ENCODE data around the gene DCBLD1. TPM values are rescaled to one million over a fixed set of nuclear protein-coding genes. Genes with fewer than 3 reads are reported as not detected.

Gene DCBLD1
- total and polyA plus RNA-seq, 2 of the 4 experiments (the other 2 are of a cell fraction): 21.1 to 27.8 TPM

- intact Hi-C loops (cut with micrococcal nuclease): no loop called here
- peak overlapping the region; percentile 82 for H3K27ac ChIP-seq (ENCODE audit: insufficient read depth, low read length)
- no CpG with 5 or more reads among the region's 4 CpGs for WGBS, 2 experiments (ENCODE audit: extremely low coverage in 2 of 2, insufficient read length in 1 of 2)
- H2AK9ac ChIP-seq (replicated peaks; ENCODE audit: low read depth, low read length, poor library complexity): peak overlapping the region; percentile 76
- H3K36me3 ChIP-seq (ENCODE audit: control insufficient read depth, insufficient read depth, low read length): peaks cover 20% of the 10 kb centered on the region
- peak overlapping the region; percentile 98 for H3K18ac ChIP-seq (ENCODE audit: low read depth, low read length)
- H3K9ac ChIP-seq (ENCODE audit: low read depth, low read length): peak overlapping the region; percentile 59; the same call in 1 of the 2 replicates
- peaks cover 9 to 27% of the 10 kb centered on the region in 2 experiments; a peak in 3 of 4 replicates for H3K79me1 ChIP-seq (ENCODE audit: low read depth in 1 of 2, low read length in 2 of 2)
- H3K9me1 ChIP-seq (ENCODE audit: insufficient read depth, low read length): peaks cover 15% of the 10 kb centered on the region
- dilution Hi-C loops (cut with HindIII; ENCODE audit: low sequenced_read_pairs, unreplicated experiment): no loop called here
- peak overlapping the region; percentile 83 for H3K23ac ChIP-seq (ENCODE audit: low read depth, low read length)
- peak overlapping the region; percentile 99 for H4K5ac ChIP-seq (ENCODE audit: low read depth, low read length)
- no peak for TF ChIP-seq BHLHE40 (IDR thresholded peaks at IDR 0.05; ENCODE audit: low read depth, low read length)
- peak; percentile 86 for TF ChIP-seq CEBPB (IDR thresholded peaks at IDR 0.05; ENCODE audit: low read depth, low read length)
- peak overlapping the region; percentile 46; the same call in 1 of the 2 replicates for H3K4me2 ChIP-seq (ENCODE audit: low read depth, low read length)
- peak overlapping the region; percentile 30 to 92 for H4K8ac ChIP-seq (ENCODE audit: low read depth in 2 of 2, low read length in 2 of 2)
- peak overlapping the region; percentile 22; the same call in 1 of the 2 replicates for H3K56ac ChIP-seq (ENCODE audit: extremely low read depth, insufficient read depth, low read length)
- no peaks in the 10 kb centered on the region for H3K9me3 ChIP-seq (ENCODE audit: control insufficient read depth, insufficient read depth, low read length)
- CTCF ChIA-PET: interaction anchor here (0.6 to 1.6 kb wide), 2 partner anchors 9 to 86 kb away, joined by 3 to 4 read pairs; no protein-coding TSS in a partner anchor
- H2BK15ac ChIP-seq (ENCODE audit: low read depth, low read length): peak overlapping the region; percentile 69; the same call in 2 of the 3 replicates
- POLR2A ChIA-PET (ENCODE audit: unreplicated experiment): no interaction called here
- peak; percentile 66 for DNase-seq
- BruUV-seq (replicated peaks): no TSS peak
- peak overlapping the region; percentile 87 for H3K14ac ChIP-seq (replicated peaks; ENCODE audit: low read depth, low read length)
- peak overlapping the region; percentile 80; the same call in 1 of the 2 replicates for H2AK5ac ChIP-seq (ENCODE audit: low read depth, low read length)
- H2BK20ac ChIP-seq (ENCODE audit: low read depth, low read length): peak overlapping the region; percentile 94; the same call in 1 of the 2 replicates
- peak overlapping the region; percentile 81 for H2BK5ac ChIP-seq (ENCODE audit: low read depth, low read length, poor library complexity, severe bottlenecking)
- peak overlapping the region; percentile 96 for H4K91ac ChIP-seq (ENCODE audit: insufficient read depth, low read depth, low read length)
- H3K4ac ChIP-seq (ENCODE audit: low read depth, low read length): peak overlapping the region; percentile 96
- H2BK120ac ChIP-seq (ENCODE audit: low read depth, low read length): peak overlapping the region; percentile 96
- in situ Hi-C loops (cut with MboI; ENCODE audit: low sequenced_read_pairs): no loop called here
- no peaks in the 10 kb centered on the region for H4K20me1 ChIP-seq (ENCODE audit: insufficient read depth, low read length)
- no peak overlapping the region for H3K4me3 ChIP-seq (ENCODE audit: insufficient read depth, low read depth, low read length)
- ATAC-seq (ENCODE audit: low read depth): peak; percentile 83
- peaks cover 8% of the 10 kb centered on the region for H3K4me1 ChIP-seq (ENCODE audit: control insufficient read depth, insufficient read depth, low read length)
- peak overlapping the region; percentile 80 for H2AFZ ChIP-seq (replicated peaks; ENCODE audit: low read length, poor library complexity)
- no peaks in the 10 kb centered on the region for H3K27me3 ChIP-seq (ENCODE audit: control insufficient read depth, insufficient read depth, low read length)
Observed at GRCh38 chr6:117536317-117536716, 53.8 kb downstream of the DCBLD1 start.
